ENCODE data around the gene PTPRF. TPM values are rescaled to one million over a fixed set of nuclear protein-coding genes. Genes with fewer than 3 reads are reported as not detected.
"Not testable (repeated sequence)": the region's sequence is repeated elsewhere in the genome, so short reads cannot be mapped to it uniquely, and the experiment has no call there.

PTPRF gene
- total RNA-seq, 2 experiments from 2014 or later = 0.37 to 0.42 TPM

DNA sequence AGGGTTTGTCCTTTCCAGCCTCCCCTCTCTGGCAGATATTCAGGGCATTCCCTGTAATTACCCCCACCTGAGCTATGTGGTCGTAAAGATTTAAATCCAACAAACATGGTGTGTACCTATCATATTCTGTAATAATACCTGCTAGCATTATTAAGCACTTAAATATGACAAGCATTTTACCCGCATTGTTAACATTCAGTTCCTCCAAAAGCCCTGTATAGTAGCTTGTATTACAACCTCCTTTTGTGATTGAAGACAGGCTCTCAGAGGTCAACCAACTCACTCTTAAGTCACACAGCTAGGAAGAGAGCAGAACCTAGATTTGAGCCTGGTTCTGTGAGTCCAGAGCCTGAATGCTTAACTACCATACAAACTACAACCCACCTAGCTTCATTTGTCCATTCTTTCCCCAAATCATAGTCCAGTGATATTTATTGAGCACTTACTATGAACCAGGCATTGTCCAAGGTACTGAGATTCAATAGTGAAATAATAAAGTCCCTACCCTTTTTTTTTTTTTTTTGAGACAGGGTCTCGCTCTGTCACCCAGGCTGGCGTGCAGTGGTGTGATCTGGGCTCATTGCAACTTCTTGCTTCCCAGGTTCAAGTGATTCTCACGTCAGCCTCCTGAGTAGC, 105.4 kb downstream of the PTPRF start:
- no peaks in the 10 kb centered on the region for H3K9me3 Mint-ChIP-seq
- POLR2A ChIA-PET = no interaction called here
- H3K27me3 Mint-ChIP-seq = peaks cover 2% of the 10 kb centered on the region
- no peak for DNase-seq
- CTCF ChIA-PET = interaction anchor here (0.7 to 1.7 kb wide), 6 partner anchors 9 to 96 kb away, joined by 3 to 10 read pairs (median 4); partner anchors contain the start of gene KDM4A
- H3K4me1 Mint-ChIP-seq = no peaks in the 10 kb centered on the region
- H3K4me3 Mint-ChIP-seq = no peak overlapping the region
- no peaks in the 10 kb centered on the region for H3K36me3 Mint-ChIP-seq (ENCODE audit: low read depth)
- no peak overlapping the region for H3K27ac Mint-ChIP-seq

DNA sequence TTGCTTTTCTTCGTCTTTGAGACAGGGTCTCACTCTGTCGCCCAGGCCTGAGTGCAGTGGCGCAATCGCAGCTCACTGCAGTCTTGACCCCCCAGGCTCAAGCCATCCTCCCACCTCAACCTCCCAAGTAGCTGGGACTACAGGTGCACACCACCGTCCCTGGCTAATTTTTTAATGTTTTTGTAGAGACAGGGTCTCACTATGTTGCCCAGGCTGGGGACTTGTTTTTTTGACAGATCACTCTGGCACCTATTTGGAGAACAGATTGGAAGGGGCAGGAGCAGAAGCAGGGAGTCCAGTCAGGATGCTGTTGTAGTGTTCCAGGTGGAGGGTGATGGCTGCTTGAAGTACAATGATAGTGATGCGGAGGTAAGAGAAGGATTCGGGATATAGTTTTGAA, 106.6 kb downstream of the PTPRF start:
- H3K4me3 Mint-ChIP-seq = no peak overlapping the region
- no peaks in the 10 kb centered on the region for H3K36me3 Mint-ChIP-seq (ENCODE audit: low read depth)
- CTCF ChIA-PET = interaction anchor here (0.6 to 1.7 kb wide), 4 partner anchors 7 to 87 kb away, joined by 3 to 10 read pairs (median 4); partner anchors contain the start of gene KDM4A
- no peaks in the 10 kb centered on the region for H3K4me1 Mint-ChIP-seq
- POLR2A ChIA-PET = no interaction called here
- H3K27ac Mint-ChIP-seq = no peak overlapping the region
- peaks cover under 1% of the 10 kb centered on the region for H3K27me3 Mint-ChIP-seq
- no peaks in the 10 kb centered on the region for H3K9me3 Mint-ChIP-seq
- no peak for DNase-seq

GRCh38 chr1:43638381-43638780, 107.7 kb downstream of the PTPRF start:
- H3K4me1 Mint-ChIP-seq; H3K36me3 Mint-ChIP-seq (ENCODE audit: low read depth); POLR2A ChIA-PET; H3K27me3 Mint-ChIP-seq; H3K27ac Mint-ChIP-seq; CTCF ChIA-PET; H3K9me3 Mint-ChIP-seq; H3K4me3 Mint-ChIP-seq; DNase-seq: not testable (repeated sequence)

DNA sequence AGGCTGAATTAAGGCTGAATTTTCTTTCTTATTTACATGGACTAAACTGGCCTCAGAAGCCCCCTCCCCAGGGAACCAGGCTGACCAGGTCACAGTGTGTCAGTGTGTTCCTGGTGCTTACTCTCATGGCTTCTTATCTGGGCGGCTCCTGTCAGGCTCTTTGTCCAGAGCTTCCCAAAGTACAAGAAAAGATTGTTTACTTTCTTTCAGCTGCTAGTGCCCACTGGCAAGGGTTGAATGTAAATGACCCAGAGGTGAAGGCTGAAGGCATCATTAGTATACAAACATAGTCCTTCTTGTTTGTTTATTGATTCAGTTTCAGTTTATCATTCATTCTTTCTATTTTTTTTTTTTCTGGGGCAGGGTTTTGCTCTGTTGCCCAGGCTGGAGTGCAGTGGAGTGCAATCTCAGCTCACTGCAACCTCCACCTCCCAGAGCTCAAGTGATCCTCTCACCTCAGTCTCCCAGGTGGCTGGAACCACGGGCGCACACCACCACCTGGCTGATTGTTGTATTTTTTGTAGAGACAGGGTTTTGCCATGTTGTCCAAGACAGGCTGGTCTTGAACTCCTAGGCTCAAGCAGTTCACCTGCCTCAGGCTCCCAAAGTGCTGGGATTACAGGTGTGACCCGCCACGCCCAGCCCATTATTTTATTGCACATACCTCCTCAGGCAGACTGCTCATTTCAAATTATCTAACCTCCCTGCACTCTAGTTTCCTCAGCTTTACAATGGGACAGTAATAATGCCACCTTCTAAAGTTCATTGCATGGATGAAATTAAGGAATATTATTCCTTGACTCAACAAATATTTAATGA, 109.5 kb downstream of the PTPRF start:
- CTCF ChIA-PET = interaction anchor here (0.9 kb wide), 1 partner anchor 9 kb away, joined by 3 read pairs; no protein-coding TSS in a partner anchor
- DNase-seq = no peak

GRCh38 chr1:43644558-43644957, 113.9 kb downstream of the PTPRF start:
- POLR2A ChIA-PET = no interaction called here
- H3K9me3 Mint-ChIP-seq = no peaks in the 10 kb centered on the region

More for the DNA sequence above, 109.5 kb downstream of the PTPRF start:
- Mint-ChIP-seq H3K4me1 (no peaks in the 10 kb centered on the region), H3K4me3 (no peak overlapping the region), H3K27ac (no peak overlapping the region), H3K9me3 (no peaks in the 10 kb centered on the region), H3K27me3 (peaks cover 14% of the 10 kb centered on the region), H3K36me3 (ENCODE audit: low read depth) (no peaks in the 10 kb centered on the region)
- POLR2A ChIA-PET = no interaction called here

GRCh38 chr1:43645461-43645860, 114.8 kb downstream of the PTPRF start:
- no peaks in the 10 kb centered on the region for H3K36me3 Mint-ChIP-seq (ENCODE audit: low read depth)
- ChIA-PET CTCF (interaction anchor here (0.8 to 1.6 kb wide), 5 partner anchors 8 to 73 kb away, joined by 3 read pairs; no protein-coding TSS in a partner anchor), POLR2A (no interaction called here)
- peaks cover 18% of the 10 kb centered on the region for H3K27me3 Mint-ChIP-seq
- no peak overlapping the region for H3K4me3 Mint-ChIP-seq
- H3K4me1 Mint-ChIP-seq = peaks cover 7% of the 10 kb centered on the region
- no peak overlapping the region for H3K27ac Mint-ChIP-seq
- DNase-seq = no peak
- no peaks in the 10 kb centered on the region for H3K9me3 Mint-ChIP-seq

More at GRCh38 chr1:43644558-43644957, 113.9 kb downstream of the PTPRF start:
- CTCF ChIA-PET = interaction anchor here (1.1 to 1.3 kb wide), 3 partner anchors 8 to 72 kb away, joined by 3 read pairs; no protein-coding TSS in a partner anchor
- H3K4me1 Mint-ChIP-seq = peaks cover 5% of the 10 kb centered on the region
- H3K27me3 Mint-ChIP-seq = peaks cover 18% of the 10 kb centered on the region
- H3K4me3 Mint-ChIP-seq = no peak overlapping the region
- H3K36me3 Mint-ChIP-seq (ENCODE audit: low read depth) = no peaks in the 10 kb centered on the region
- no peak for DNase-seq
- no peak overlapping the region for H3K27ac Mint-ChIP-seq

DNA sequence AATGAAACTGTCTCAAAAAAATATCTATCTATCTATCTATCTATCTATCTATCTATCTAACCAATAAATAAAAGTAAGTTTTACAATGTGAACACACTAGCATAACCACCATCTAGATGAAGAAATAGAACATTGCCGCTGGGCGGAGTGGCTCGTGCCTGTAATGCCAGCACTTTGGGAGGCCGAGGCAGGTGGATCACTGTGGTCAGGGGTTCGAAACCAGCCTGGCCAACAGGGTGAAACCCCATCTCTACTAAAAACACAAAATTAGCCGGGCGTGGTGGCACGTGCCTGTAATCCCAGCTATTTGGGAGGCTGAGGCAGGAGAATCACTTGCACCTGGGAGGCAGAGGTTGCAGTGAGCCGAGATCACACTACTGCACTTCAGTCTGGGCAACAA, 116.6 kb downstream of the PTPRF start:
- POLR2A ChIA-PET, H3K9me3 Mint-ChIP-seq, CTCF ChIA-PET: not testable (repeated sequence)

GRCh38 chr1:43648221-43648847, 117.7 kb downstream of the PTPRF start:
- POLR2A ChIA-PET = no interaction called here
- CTCF ChIA-PET = interaction anchor here (2.6 kb wide), 1 partner anchor 11 kb away, joined by 10 read pairs; no protein-coding TSS in a partner anchor
- H3K9me3 Mint-ChIP-seq = no peaks in the 10 kb centered on the region
- peaks cover 26% of the 10 kb centered on the region for H3K4me1 Mint-ChIP-seq
- H3K27me3 Mint-ChIP-seq = peaks cover 11% of the 10 kb centered on the region
- peak overlapping the region; percentile 93 for H3K4me3 Mint-ChIP-seq
- no peak for DNase-seq
- H3K27ac Mint-ChIP-seq = peak overlapping the region; percentile 96
- H3K36me3 Mint-ChIP-seq (ENCODE audit: low read depth) = peaks cover 7% of the 10 kb centered on the region

More for the DNA sequence above, 116.6 kb downstream of the PTPRF start:
- not testable (repeated sequence) for H3K27ac Mint-ChIP-seq; DNase-seq; H3K4me3 Mint-ChIP-seq; H3K36me3 Mint-ChIP-seq (ENCODE audit: low read depth)
- Mint-ChIP-seq H3K27me3 (peaks cover 18% of the 10 kb centered on the region), H3K4me1 (peaks cover 22% of the 10 kb centered on the region)

DNA sequence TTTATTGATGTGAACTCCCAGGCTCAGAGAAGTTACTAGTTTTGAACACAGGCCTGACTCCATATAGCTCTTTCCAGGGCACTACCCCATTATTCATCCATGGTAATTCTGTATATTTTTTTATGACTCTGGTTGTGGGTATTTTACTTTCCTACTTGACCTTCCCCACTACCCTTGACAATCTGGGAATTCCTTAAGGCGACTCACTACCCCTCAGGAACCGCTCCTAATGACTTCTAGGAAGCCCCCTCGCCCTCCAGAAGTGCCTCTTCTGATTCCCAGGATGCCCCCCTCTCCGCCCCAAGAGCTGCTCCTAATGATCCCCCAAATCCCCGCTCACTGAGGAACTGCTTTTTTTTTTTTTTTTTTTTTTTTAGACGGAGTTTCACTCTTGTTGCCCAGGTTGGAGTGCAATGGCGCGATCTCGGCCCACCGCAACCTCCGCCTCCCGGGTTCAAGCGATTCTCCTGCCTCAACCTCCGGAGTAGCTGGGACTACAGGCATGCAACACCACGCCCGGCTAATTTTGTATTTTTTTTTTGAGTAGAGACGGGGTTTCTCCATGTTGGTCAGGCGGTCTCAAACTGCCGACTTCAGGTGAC, 118.3 kb downstream of the PTPRF start:
- POLR2A ChIA-PET = no interaction called here
- H3K27me3 Mint-ChIP-seq = peaks cover 10% of the 10 kb centered on the region
- CTCF ChIA-PET = interaction anchor here (0.9 to 2.6 kb wide), 4 partner anchors 10 to 43 kb away, joined by 3 to 10 read pairs (median 3); no protein-coding TSS in a partner anchor
- H3K4me1 Mint-ChIP-seq = peaks cover 32% of the 10 kb centered on the region
- peaks cover 10% of the 10 kb centered on the region for H3K36me3 Mint-ChIP-seq (ENCODE audit: low read depth)
- DNase-seq = no peak
- H3K27ac Mint-ChIP-seq = peak overlapping the region; percentile 96
- H3K4me3 Mint-ChIP-seq = peak overlapping the region; percentile 93
- H3K9me3 Mint-ChIP-seq = no peaks in the 10 kb centered on the region

GRCh38 chr1:43650310-43651085, 119.8 kb downstream of the PTPRF start:
- DNase-seq = peak; percentile 95
- no peaks in the 10 kb centered on the region for H3K9me3 Mint-ChIP-seq
- CTCF ChIA-PET = interaction anchor here (0.7 to 2.6 kb wide), 10 partner anchors 9 to 292 kb away, joined by 3 to 13 read pairs (median 4); no protein-coding TSS in a partner anchor
- H3K27me3 Mint-ChIP-seq = peaks cover under 1% of the 10 kb centered on the region
- POLR2A ChIA-PET = interaction anchor here (0.6 to 1.2 kb wide), 4 partner anchors 57 to 1024 kb away, joined by 3 read pairs; partner anchors contain the start of genes ARMH1, ELOVL1, ST3GAL3 and TMEM53
- H3K36me3 Mint-ChIP-seq (ENCODE audit: low read depth) = peaks cover 20% of the 10 kb centered on the region
- peak overlapping the region; percentile 93 for H3K4me3 Mint-ChIP-seq
- peaks cover 37% of the 10 kb centered on the region for H3K4me1 Mint-ChIP-seq
- H3K27ac Mint-ChIP-seq = peak overlapping the region; percentile 96

- no peak overlapping the region for H3K27ac Mint-ChIP-seq
- H3K4me3 Mint-ChIP-seq = peak overlapping the region; percentile 93
- H3K4me1 Mint-ChIP-seq = peaks cover 37% of the 10 kb centered on the region
- H3K27me3 Mint-ChIP-seq = no peaks in the 10 kb centered on the region
- peaks cover 27% of the 10 kb centered on the region for H3K36me3 Mint-ChIP-seq (ENCODE audit: low read depth)
- H3K9me3 Mint-ChIP-seq = no peaks in the 10 kb centered on the region
- ChIA-PET POLR2A (interaction anchor here (1.2 kb wide), 1 partner anchor 56 kb away, joined by 3 read pairs; the partner anchor contains the start of gene ST3GAL3), CTCF (interaction anchor here (1.2 to 1.7 kb wide), 5 partner anchors 8 to 292 kb away, joined by 3 to 13 read pairs (median 4); no protein-coding TSS in a partner anchor)
- DNase-seq = no peak
Measured at GRCh38 chr1:43651188-43651587, 120.5 kb downstream of the PTPRF start.
